HG03280 (cell line): ENCODE results near the gene SRGAP2B.
"Not testable (repeated sequence)": the region's sequence is repeated elsewhere in the genome, so short reads cannot be mapped to it uniquely, and the experiment has no call there.

Experiments used
- ATAC-seq: cut with Tn5 transposase; IDR thresholded peaks from one replicate; pipeline ENCODE4 v1.9.1; 2021; ENCODE audit warnings: mild to moderate bottlenecking, moderate library complexity; ENCODE audit not compliant: unreplicated experiment

Gene SRGAP2B

GRCh38 chr1:144917154-144918026, 177.7 kb downstream of the SRGAP2B start:
- ATAC-seq = not testable (repeated sequence)

GRCh38 chr1:144913977-144914734, 181.0 kb downstream of the SRGAP2B start:
- ATAC-seq = not testable (repeated sequence)

- ATAC-seq = not testable (repeated sequence)
Observed at GRCh38 chr1:144913458-144913857, 181.7 kb downstream of the SRGAP2B start.

- not testable (repeated sequence) for ATAC-seq
Observed at GRCh38 chr1:144910729-144911128, 184.4 kb downstream of the SRGAP2B start.

- not testable (repeated sequence) for ATAC-seq
Observed at GRCh38 chr1:144900841-144901240, 194.3 kb downstream of the SRGAP2B start.

GRCh38 chr1:144894454-144895201, 200.5 kb downstream of the SRGAP2B start:
- ATAC-seq = not testable (repeated sequence)

- ATAC-seq = not testable (repeated sequence)
Observed at GRCh38 chr1:144893710-144894438, 201.3 kb downstream of the SRGAP2B start.

- ATAC-seq = not testable (repeated sequence)
Observed at GRCh38 chr1:144893062-144893461, 202.1 kb downstream of the SRGAP2B start.

- ATAC-seq = not testable (repeated sequence)
Observed at GRCh38 chr1:144889450-144890115, 205.5 kb downstream of the SRGAP2B start.

- not testable (repeated sequence) for ATAC-seq
Observed at GRCh38 chr1:144883022-144883421, 212.1 kb downstream of the SRGAP2B start.

GRCh38 chr1:144882343-144882742, 212.8 kb downstream of the SRGAP2B start:
- not testable (repeated sequence) for ATAC-seq

- ATAC-seq = not testable (repeated sequence)
Observed at GRCh38 chr1:144858607-144859006, 236.5 kb downstream of the SRGAP2B start.
